Activated T-helper 17 cell treated with anti-CD3 and anti-CD28 coated beads, Interleukin-2, amount 50 U/mL, for 72 hours (primary cell): ENCODE data around the gene SPATS1. TPM values are rescaled to one million over a fixed set of nuclear protein-coding genes. Genes with fewer than 3 reads are reported as not detected.
"Not testable (repeated sequence)": the region's sequence is repeated elsewhere in the genome, so short reads cannot be mapped to it uniquely, and the experiment has no call there.

Experiments used
- ATAC-seq: fragments of 150-1000 bp; cut with Tn5 transposase; replicated peaks from 2 replicates; pipeline ENCODE4 v1.10.0; 2021; ENCODE audit warnings: mild to moderate bottlenecking, moderate library complexity
- H3K27ac Mint-ChIP-seq: one replicate; pipeline ENCODE4 v1.8.0; 2022; ENCODE audit warnings: mixed read lengths
- H3K27me3 Mint-ChIP-seq: one replicate; pipeline ENCODE4 v1.8.0; 2022; ENCODE audit warnings: mixed read lengths
- H3K36me3 Mint-ChIP-seq: one replicate; pipeline ENCODE4 v1.8.0; 2022; ENCODE audit warnings: low read depth, mild to moderate bottlenecking, mixed read lengths
- H3K4me1 Mint-ChIP-seq: one replicate; pipeline ENCODE4 v1.8.0; 2022; ENCODE audit warnings: mixed read lengths
- H3K4me3 Mint-ChIP-seq: one replicate; pipeline ENCODE4 v1.8.0; 2022; ENCODE audit warnings: mild to moderate bottlenecking, mixed read lengths
- H3K9me3 Mint-ChIP-seq: one replicate; pipeline ENCODE4 v1.8.0; 2022; ENCODE audit warnings: mixed read lengths
- total RNA-seq, 2 donors: library from RNA; stranded (reverse); gene quantifications; one replicate each; pipeline ENCODE4 v1.2.3, GENCODE V29; 2022

The SPATS1 gene
- total RNA-seq, 2 donors from 2014 or later = not detected

DNA sequence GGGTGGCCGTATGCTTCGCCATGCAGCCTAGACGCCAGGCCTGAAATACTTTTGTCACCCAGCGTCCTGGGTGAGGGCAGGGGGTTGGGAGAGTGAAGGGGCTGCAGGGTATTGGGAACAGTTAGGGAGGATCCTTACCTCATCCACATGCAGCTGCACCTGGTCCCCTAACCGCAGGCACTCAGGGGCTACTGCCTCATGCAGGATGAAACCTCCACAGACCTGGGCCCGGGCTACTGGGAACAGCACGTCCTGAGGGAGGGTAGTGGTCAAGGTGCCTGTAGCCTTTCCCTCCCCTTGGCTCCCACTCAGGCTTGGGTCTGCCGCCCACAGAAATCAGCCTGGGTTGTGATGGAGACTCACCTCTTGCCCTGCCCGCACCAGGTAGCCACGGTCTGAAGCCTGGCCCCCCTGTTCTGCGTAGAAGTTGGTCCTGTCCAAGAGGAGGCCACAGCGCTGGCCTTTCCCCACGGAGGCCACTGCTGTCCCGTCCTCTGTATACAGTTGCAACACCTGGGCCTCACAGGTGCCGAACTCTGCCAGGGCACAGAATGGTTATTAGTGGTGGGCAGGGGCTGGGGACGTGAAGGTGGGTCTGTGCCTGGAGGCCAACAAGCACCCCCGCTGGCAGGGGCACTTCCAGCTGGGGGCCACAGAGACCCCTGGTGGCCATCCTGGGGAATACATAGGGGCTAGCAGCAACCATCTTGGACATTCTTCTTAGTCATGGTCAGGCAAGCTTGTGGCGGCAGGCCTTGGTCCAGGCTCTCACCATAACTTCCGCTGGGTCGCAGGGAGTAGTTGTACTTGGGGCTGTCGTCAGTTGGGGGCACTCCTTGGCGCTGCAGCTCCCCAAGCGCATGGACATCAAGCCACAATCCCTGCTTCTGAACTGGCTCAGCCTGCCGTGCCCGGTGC lies 37.9 kb upstream of the SPATS1 start:
- H3K4me3 Mint-ChIP-seq = no peak overlapping the region
- H3K9me3 Mint-ChIP-seq = no peaks in the 10 kb centered on the region
- H3K27me3 Mint-ChIP-seq = no peaks in the 10 kb centered on the region
- H3K36me3 Mint-ChIP-seq = peaks cover 75% of the 10 kb centered on the region
- peak; percentile 54 for ATAC-seq
- no peak overlapping the region for H3K27ac Mint-ChIP-seq
- no peaks in the 10 kb centered on the region for H3K4me1 Mint-ChIP-seq

DNA sequence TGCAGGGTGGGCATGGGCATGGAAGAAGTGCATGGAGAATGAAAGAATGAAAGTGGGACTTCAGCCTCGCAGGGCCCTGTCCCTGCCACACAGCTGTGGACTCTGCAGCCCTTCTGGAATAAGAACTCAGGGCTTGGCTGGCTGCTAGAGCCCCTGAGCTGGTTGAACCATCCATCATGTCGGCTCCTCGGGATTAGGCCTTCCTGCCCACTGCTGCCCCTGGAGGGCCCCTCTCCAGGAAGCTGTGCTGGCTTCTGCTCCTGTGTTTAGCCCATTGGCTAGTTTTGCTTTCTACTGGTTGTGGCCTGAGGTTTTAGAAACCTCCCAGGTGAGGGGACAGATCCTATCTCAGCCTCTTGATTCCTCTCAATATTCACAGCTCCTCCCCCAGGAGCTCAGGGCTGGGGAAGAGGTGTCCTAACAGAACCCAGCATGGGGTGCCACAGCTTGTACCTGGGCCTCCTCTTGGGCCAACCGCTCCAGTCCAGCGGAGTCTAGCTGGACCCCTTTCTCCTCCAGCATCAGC lies 37.2 kb upstream of the SPATS1 start:
- H3K36me3 Mint-ChIP-seq = peaks cover 78% of the 10 kb centered on the region
- H3K9me3 Mint-ChIP-seq = no peaks in the 10 kb centered on the region
- no peak for ATAC-seq
- H3K4me3 Mint-ChIP-seq = no peak overlapping the region
- no peaks in the 10 kb centered on the region for H3K4me1 Mint-ChIP-seq
- H3K27ac Mint-ChIP-seq = peak overlapping the region; percentile 41
- no peaks in the 10 kb centered on the region for H3K27me3 Mint-ChIP-seq

DNA sequence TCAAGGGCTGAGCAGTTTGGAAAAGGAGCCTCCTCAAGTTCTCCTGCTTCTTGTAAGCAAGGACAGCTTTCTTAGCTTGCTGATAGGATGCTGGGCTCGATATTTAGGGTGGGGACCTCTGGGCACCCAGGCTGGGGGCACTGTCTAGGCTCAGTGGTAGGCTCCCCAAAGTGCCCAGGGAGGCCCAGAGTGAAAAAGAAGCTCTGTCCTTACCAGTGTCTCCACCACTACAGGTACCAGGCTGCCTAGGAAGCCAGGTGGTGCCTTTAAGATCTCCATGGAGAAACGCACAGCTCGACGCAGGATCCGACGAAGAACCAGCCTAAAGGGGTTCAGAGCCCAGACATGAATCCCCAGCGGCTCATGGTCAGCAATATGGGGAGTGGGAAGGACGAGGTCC lies 35.7 kb upstream of the SPATS1 start:
- ATAC-seq = no peak
- H3K36me3 Mint-ChIP-seq = peaks cover 80% of the 10 kb centered on the region
- H3K9me3 Mint-ChIP-seq = no peaks in the 10 kb centered on the region
- no peak overlapping the region for H3K27ac Mint-ChIP-seq
- no peak overlapping the region for H3K4me3 Mint-ChIP-seq
- H3K27me3 Mint-ChIP-seq = no peaks in the 10 kb centered on the region
- H3K4me1 Mint-ChIP-seq = peaks cover 3% of the 10 kb centered on the region

DNA sequence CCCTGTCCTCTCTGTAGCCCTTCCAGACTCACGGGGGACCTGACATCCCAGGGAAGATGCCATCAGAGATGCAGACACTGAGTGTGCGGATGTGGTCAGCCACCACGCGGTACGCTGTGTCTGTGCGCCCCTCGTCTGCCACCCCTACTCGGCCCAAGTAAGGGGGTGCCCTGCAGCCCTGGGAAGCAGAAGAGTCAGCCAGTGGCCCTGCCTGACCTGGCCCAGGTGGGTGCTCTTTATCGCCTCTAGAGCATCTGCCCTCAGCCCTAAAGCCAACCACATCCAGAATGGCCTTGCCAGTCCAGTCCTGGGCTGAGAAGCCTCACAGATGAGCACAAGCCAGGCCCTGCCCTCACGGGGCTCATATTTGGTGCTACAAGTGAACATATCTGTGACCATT lies 35.2 kb upstream of the SPATS1 start:
- Mint-ChIP-seq H3K27ac (no peak overlapping the region), H3K4me1 (peaks cover 8% of the 10 kb centered on the region), H3K27me3 (no peaks in the 10 kb centered on the region), H3K36me3 (peaks cover 77% of the 10 kb centered on the region), H3K9me3 (no peaks in the 10 kb centered on the region), H3K4me3 (no peak overlapping the region)
- ATAC-seq = no peak

DNA sequence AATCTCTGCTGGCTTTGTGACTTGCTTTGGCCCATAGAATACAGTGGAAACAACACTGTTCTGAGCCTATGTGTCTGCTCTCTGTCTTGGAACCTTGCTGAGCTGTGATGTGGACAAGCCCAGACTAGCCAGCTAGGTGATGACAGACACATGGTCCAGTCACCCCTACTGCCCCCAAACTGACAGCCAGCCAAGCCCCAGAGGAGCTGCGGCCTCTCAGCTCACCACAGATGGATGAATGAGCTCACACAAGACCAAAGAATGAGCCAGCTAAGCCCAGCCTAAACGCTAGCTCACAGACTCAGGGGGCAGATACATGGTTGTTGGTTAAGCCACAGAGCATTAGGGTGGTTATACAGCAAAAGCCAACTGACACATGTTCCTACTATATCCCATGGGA lies 33.4 kb upstream of the SPATS1 start:
- Mint-ChIP-seq H3K27me3 (no peaks in the 10 kb centered on the region), H3K4me3 (no peak overlapping the region), H3K4me1 (peaks cover 15% of the 10 kb centered on the region), H3K9me3 (no peaks in the 10 kb centered on the region), H3K36me3 (peaks cover 65% of the 10 kb centered on the region), H3K27ac (peak overlapping the region; percentile 11)
- no peak for ATAC-seq

DNA sequence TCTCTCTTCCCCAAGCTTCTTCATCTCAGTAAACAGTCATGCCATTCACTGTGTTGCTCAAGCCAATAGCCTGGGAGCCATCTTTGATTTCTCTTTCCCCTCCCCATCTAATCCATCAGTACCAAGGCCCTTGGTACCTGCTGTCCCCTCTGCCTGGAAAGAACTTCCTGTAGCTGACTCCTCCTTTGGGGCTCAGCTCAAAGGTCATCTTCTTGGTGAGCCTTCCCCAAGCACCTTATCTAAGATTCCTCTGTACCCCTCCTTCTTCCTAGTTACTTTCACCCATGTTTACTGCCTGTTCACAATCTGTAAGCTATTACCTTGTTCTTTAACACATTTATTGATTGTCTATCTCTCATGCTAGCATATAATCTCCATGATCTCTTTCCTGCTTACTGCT lies 32.8 kb upstream of the SPATS1 start:
- Mint-ChIP-seq H3K4me1 (peaks cover 15% of the 10 kb centered on the region), H3K27me3 (no peaks in the 10 kb centered on the region), H3K27ac (peak overlapping the region; percentile 11), H3K36me3 (peaks cover 61% of the 10 kb centered on the region), H3K9me3 (no peaks in the 10 kb centered on the region), H3K4me3 (no peak overlapping the region)
- ATAC-seq = no peak

DNA sequence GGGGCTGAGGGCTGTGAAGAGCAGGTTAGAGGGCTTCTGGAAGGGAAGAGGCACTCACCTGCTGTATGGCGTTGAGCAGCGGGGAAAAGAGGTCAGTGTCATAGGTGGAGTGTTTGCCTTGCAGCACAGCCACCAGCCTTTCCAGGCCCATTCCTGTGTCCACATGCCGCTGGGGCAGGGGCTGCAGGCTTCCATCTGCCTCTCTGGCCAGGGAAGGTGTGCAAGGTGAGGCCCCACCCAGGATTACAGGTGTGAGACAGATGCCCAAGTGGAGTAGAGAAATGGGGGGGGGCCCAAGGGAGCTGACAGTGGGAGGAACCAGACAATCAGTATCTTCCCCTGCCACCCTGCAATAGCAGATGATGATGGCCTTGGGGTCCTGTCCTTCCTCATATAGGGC lies 32.2 kb upstream of the SPATS1 start:
- Mint-ChIP-seq H3K4me3 (no peak overlapping the region), H3K4me1 (peaks cover 15% of the 10 kb centered on the region), H3K27ac (no peak overlapping the region), H3K9me3 (no peaks in the 10 kb centered on the region), H3K36me3 (peaks cover 55% of the 10 kb centered on the region), H3K27me3 (no peaks in the 10 kb centered on the region)
- ATAC-seq = no peak

DNA sequence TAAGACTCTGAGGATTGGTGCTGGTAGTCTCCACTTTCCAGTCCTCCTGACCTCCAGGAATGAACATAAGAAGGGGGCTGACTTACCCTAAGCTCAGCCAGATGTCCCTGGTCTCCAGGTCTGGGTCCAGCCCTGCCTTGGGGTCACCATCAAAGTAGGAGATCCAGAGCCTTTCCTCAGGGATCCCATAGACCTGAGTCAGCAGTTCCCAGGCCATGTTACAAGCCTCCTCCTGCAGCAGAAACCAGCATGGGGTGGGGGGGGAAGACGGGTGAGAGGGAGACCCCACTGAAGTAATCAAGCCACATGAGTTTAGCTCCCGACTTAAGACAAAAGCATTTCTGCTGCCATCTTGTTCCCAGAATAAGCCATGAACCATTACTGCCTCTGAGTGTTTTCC lies 31.1 kb upstream of the SPATS1 start:
- no peaks in the 10 kb centered on the region for H3K9me3 Mint-ChIP-seq
- H3K27ac Mint-ChIP-seq = peak overlapping the region; percentile 96
- H3K4me3 Mint-ChIP-seq = peak overlapping the region; percentile 99
- H3K27me3 Mint-ChIP-seq = no peaks in the 10 kb centered on the region
- peaks cover 46% of the 10 kb centered on the region for H3K36me3 Mint-ChIP-seq
- no peak for ATAC-seq
- peaks cover 15% of the 10 kb centered on the region for H3K4me1 Mint-ChIP-seq

DNA sequence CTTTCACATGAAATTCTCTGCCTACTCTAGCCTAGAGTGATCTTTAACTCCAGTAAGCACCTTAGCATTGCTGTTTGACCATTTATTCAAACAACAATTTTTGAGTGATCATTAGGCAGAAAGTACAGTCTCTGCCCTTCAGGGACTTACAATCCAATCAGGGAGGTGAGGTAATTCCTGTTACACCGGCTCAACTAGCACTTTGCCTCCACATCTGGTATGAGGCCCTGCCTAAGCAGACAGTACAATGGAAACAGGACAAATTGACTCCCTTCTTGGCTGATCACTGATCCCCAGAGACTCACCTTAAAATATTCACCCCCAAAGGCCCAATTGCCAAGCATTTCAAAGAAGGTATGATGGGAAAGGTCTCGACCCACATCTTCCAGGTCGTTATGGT lies 30.7 kb upstream of the SPATS1 start:
- H3K4me1 Mint-ChIP-seq = peaks cover 15% of the 10 kb centered on the region
- H3K4me3 Mint-ChIP-seq = peak overlapping the region; percentile 99
- peaks cover 46% of the 10 kb centered on the region for H3K36me3 Mint-ChIP-seq
- ATAC-seq = no peak
- no peaks in the 10 kb centered on the region for H3K9me3 Mint-ChIP-seq
- H3K27me3 Mint-ChIP-seq = no peaks in the 10 kb centered on the region
- peak overlapping the region; percentile 96 for H3K27ac Mint-ChIP-seq

DNA sequence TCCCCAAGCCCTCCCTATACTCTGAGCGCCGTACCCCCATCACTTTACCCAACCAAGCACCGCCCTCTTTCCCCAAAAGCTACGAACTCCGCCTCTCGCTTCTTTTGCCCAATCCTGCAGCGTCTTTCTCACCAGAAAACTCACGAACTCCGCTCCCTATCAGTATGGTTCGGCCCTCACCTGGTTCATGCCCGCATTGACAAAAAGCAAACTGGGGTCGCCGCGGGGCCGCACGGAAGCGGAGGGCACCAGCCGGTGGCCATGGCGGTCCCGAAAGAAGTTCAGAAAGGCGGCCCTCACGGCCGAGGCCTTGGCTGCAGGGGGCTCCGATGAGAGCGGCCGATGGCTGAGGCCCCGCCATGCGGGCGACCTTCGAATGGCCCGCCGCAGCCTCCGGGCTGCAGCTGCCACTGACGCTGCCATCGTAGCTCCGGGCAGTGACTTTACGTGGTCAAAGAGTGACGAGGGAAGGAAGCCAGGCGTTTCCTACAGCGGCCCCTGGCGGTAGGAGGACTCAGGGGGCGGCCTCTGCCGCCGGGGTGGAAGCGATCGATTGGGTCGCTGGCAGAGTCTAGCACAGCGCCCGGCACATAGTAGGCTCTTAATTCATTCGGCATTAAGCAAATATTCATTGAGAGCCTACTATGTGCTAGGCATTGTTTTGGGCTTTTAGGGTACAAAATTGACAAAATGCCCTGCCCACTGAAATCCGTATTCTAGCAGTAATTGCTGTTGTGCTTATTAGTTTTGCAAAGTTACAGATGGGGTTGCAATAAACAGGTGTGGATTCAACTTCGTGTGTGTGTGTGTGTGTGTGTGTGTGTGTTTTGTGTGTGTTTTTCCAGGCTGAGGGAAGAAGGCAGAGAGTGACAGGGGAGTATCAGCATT lies 29.3 kb upstream of the SPATS1 start, which contains the start of gene AARS2:
Gene AARS2 (minus strand): TSS at position 447 of the 888 bp plus-strand sequence. CDS start 24 bp downstream, at position 423.
- Mint-ChIP-seq H3K27ac (peak within 1 kb of the TSS; percentile 96), H3K9me3 (no peaks in the 10 kb centered on the region), H3K4me1 (peaks cover 15% of the 10 kb centered on the region), H3K27me3 (peaks cover 2% of the 10 kb centered on the region), H3K4me3 (peak within 1 kb of the TSS; percentile 99), H3K36me3 (peaks cover 42% of the 10 kb centered on the region)
- ATAC-seq = peak; percentile 97

DNA sequence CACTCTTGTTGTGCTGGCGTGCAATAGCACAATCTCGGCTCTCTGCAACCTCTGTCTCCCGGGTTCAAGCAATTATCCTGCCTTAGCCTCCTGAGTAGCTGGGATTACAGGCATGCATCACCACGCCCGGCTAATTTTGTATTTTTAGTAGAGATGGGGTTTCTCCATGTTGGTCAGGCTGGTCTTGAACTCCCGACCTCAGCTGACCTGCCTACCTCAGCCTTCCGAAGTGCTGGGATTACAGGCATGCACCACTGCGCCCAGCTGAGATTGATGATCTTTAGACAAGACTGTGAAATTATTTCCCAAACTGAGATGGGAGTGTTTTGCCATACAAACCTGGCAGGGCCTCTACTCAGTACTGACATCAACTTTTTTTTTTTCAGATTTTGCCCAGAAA lies 27.8 kb upstream of the SPATS1 start:
- Mint-ChIP-seq H3K27me3 (peaks cover 15% of the 10 kb centered on the region), H3K4me1 (peaks cover 15% of the 10 kb centered on the region), H3K36me3 (peaks cover 27% of the 10 kb centered on the region)
- not testable (repeated sequence) for H3K9me3 Mint-ChIP-seq, ATAC-seq, H3K27ac Mint-ChIP-seq, H3K4me3 Mint-ChIP-seq

DNA sequence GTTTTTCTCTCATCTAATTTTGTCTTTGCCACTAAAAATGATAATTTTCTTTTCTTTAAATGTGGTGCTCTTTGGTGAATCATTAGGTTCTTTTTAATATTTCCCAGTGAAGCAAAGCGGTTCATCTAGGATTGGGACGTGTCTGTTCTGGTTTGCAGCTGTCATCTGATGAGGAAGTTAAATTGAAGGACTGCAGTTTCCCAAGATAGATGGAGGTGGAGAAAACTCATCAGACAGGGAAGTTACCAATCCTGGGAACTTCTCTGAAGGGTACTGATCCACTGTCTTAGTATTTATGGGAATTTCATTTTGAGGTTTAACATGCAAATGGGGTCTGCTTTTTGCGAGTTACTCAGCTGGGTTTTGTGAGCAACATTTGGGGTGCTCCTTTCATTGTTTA lies 26.9 kb upstream of the SPATS1 start:
- H3K27ac Mint-ChIP-seq = no peak overlapping the region
- peaks cover 15% of the 10 kb centered on the region for H3K4me1 Mint-ChIP-seq
- no peak overlapping the region for H3K4me3 Mint-ChIP-seq
- peaks cover 19% of the 10 kb centered on the region for H3K36me3 Mint-ChIP-seq
- no peak for ATAC-seq
- peaks cover 24% of the 10 kb centered on the region for H3K27me3 Mint-ChIP-seq
- H3K9me3 Mint-ChIP-seq = no peaks in the 10 kb centered on the region

DNA sequence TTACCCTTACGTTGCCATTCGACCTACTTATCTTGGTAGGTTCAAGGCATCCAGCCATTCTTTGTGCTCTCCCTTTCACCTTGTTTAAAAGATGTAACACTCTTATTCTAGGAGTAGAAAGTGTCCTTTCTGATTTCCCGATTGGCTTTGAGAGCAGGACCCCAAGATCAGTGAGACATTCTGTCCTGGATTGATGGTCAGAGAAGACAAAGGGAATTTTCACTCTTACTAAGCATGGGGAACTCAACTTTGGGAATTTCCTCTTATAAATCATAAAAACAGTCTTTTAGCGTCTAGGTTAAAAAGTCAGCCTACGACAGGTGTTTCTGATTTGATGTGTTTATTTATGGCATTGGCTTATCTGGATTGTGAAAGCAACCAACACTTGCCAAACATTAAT lies 26.5 kb upstream of the SPATS1 start:
- Mint-ChIP-seq H3K9me3 (no peaks in the 10 kb centered on the region), H3K4me3 (no peak overlapping the region), H3K27ac (no peak overlapping the region), H3K4me1 (peaks cover 15% of the 10 kb centered on the region), H3K36me3 (peaks cover 14% of the 10 kb centered on the region), H3K27me3 (peaks cover 28% of the 10 kb centered on the region)
- no peak for ATAC-seq

DNA sequence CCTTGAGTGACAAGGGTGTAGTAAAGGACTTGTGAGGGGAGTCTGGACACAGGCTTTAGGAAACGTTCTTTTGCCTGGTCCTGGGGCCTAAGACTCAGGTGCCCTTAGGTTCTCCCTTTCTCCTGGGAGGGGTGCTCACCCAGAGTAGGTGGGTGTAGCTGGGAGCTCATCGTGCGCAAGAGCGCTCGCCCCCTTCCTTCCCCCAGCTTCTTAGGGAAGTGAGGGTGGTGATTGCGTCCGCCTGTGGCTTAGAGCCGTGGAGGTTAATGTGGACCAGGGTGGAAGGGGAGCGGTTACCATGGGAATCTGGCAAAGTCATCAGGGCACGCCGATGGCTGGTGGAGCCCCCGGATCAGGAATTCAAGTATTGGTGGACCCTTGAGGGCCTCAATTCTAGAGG lies 26.0 kb upstream of the SPATS1 start:
- Mint-ChIP-seq H3K9me3 (no peaks in the 10 kb centered on the region), H3K27ac (no peak overlapping the region), H3K4me1 (peaks cover 14% of the 10 kb centered on the region), H3K4me3 (no peak overlapping the region), H3K36me3 (peaks cover 9% of the 10 kb centered on the region), H3K27me3 (peaks cover 29% of the 10 kb centered on the region)
- ATAC-seq = no peak
